ENCODE data around the gene C17orf113.

DNA sequence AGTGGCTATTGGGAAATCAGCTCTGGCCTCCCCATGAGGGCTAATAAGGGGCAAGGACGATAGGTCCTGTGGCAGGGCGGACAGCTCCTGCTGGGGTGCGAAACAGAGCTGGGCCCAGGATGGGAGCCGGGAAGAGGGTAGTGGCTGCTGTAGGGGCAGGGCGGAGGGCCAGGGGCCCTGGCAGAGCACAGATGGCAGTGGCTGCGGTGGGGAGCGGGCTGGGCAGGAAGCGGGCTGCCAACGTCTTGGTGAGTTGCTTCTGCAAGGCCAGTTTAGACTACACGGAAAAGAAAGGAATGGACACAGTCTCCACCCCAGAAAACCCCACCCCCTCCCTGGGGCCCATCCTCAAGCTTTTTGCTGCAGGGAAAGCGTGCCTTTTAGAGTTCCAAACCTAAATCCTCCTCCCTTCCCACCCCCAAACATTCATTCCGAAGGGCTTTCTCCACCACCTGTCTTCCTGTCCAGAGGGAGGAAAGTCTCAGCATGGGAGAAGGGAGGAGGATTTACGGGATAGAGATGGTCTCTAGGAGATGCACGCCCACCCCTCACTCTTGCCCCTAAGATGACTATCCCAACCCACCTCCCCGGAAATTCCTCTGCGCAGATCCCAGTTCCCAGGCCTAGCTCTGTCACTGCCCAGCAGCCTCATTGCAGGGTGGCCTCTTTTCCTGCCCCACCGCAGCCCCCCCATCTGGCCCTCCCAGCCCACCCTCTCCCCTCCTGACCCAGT is 23.4 kb downstream of the C17orf113 start:
- no peak for TF ChIP-seq ZNF274 (IDR thresholded peaks at IDR 0.05; ENCODE audit: low read depth, low read length)
- no peak for TF ChIP-seq YY1 (IDR thresholded peaks at IDR 0.05; ENCODE audit: insufficient read depth, insufficient read length)
